PFSK-1 (cell line): ENCODE measurements around the gene ZDHHC4.

Experiments
- FOXP2 ChIP-seq: optimal IDR thresholded peaks from 2 replicates; pipeline ENCODE3; 2011; ENCODE audit warnings: borderline replicate concordance, control low read depth, inconsistent platforms; ENCODE audit not compliant: insufficient read depth; ENCODE audit errors: extremely low read length, extremely low read depth
- POLR2AphosphoS5 ChIP-seq: IDR thresholded peaks from 2 replicates; pipeline ENCODE4 v1.6.1; 2012; ENCODE audit warnings: low read depth, mild to moderate bottlenecking, control low read depth, low read length, moderate library complexity
- REST ChIP-seq, 2 experiments: IDR thresholded peaks; 2 replicates each; pipeline versions ENCODE4 v1.6.1 to v1.8.0; 2011 to 2012; ENCODE audit warnings: low read depth in 2 of 2, low read length in 2 of 2, control low read depth in 1 of 2, inconsistent platforms in 1 of 2, mild to moderate bottlenecking in 1 of 2, moderate library complexity in 1 of 2; ENCODE audit not compliant: insufficient read depth in 1 of 2
- SIN3A ChIP-seq: IDR thresholded peaks from 2 replicates; pipeline ENCODE4 v1.6.1; 2012; ENCODE audit warnings: mild to moderate bottlenecking, low read length, moderate library complexity, borderline replicate concordance; ENCODE audit not compliant: insufficient read depth
- TAF1 ChIP-seq: IDR thresholded peaks from 2 replicates; pipeline ENCODE4 v1.6.1; 2012; ENCODE audit warnings: low read length, control low read depth, borderline replicate concordance; ENCODE audit not compliant: insufficient read depth

The ZDHHC4 gene

DNA sequence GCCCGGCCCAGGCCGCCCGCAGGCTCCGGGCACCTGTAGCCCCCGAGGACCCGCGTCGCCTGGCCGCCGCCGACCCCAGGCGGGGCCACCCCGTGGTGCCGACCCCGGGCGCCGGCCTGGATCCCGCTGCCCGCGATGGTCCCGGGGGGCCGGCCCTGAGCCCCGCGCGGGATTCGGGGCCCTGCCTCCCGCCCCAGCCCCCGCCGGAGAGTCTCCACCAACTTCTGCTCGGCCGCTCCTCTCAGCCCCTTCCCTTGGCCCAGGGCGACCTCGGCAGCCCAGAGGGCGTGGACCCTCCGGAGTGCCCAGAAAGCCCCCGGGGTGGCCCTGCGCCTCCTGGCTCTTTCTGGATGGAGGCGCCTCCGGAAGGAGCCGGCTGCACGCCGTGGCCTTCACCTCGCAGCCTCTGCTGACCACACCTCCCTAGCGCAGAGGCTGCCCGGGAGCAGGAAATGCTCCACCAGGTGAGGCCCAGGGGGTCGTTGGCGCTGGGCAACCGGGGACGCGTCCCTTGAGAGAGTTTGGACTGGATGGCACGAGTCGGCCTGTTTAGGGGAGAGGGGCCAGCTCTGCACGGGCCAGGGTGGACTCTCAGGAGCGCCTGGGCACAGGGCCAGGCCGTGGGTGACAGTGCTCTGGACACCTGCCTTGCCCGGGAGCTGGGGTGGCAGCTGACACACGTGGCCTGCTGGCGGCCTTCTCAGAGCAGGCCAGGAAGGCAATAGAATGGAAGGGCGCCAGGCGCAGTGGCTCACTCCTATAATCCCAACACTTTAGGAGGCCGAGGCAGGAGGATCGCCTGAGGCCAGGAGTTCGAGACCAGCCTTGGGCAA, 38.7 kb downstream of the ZDHHC4 start:
- TF ChIP-seq POLR2AphosphoS5 (no peak), TAF1 (no peak), SIN3A (no peak), REST (IDR thresholded peaks at IDR 0.05; ENCODE audit: insufficient read depth in 1 of 2, low read depth in 2 of 2, low read length in 2 of 2) (no peak), FOXP2 (no peak)

DNA sequence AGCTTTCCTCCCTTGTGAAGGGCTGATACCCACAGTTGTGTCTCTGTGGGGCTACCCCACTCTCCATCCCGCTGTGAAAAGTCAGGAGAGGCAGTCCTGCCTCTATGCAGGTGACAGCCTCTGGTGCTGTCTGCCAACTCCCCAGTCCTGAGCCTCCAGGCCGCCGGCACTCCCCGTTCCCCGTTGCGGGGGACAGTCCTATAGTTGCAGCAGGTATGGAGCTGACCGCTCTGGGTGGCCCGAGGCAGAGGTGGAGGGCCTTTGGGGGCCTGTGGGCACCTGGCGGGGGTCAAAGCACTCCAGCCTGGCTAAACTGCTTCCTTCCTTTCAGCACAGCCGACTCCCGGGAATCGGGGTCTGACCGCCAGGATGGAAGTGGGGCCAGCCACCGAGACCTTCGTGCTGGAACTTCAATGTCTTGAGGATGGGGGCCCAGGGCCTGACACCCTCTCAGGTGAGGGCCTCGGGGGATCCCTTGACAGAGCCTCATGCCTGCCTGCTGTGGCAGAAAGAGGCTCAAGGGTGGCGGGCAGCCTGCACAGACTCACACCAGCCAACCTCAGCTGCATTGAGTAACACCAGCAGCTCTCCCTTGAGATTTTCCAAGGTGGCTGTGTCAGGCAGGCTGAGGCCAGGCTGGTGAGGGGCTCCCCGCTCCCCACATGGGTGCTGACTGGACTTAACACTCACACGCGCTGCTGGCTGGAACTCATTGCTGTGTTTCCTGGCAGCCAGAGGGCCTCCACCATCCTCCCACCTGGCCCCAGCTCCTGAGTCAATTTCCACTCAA, 39.8 kb downstream of the ZDHHC4 start:
- no peak for TF ChIP-seq FOXP2

GRCh38 chr7:6618621-6619020, 41.4 kb downstream of the ZDHHC4 start:
- no peak for TF ChIP-seq POLR2AphosphoS5
- TF ChIP-seq TAF1 = no peak
- TF ChIP-seq FOXP2 = no peak
- TF ChIP-seq SIN3A = no peak
- TF ChIP-seq REST (IDR thresholded peaks at IDR 0.05; ENCODE audit: insufficient read depth in 1 of 2, low read depth in 2 of 2, low read length in 2 of 2) = no peak

GRCh38 chr7:6619961-6620360, 42.7 kb downstream of the ZDHHC4 start:
- no peak for TF ChIP-seq FOXP2
- no peak for TF ChIP-seq POLR2AphosphoS5
- no peak for TF ChIP-seq REST (IDR thresholded peaks at IDR 0.05; ENCODE audit: insufficient read depth in 1 of 2, low read depth in 2 of 2, low read length in 2 of 2)
- no peak for TF ChIP-seq SIN3A
- no peak for TF ChIP-seq TAF1

DNA sequence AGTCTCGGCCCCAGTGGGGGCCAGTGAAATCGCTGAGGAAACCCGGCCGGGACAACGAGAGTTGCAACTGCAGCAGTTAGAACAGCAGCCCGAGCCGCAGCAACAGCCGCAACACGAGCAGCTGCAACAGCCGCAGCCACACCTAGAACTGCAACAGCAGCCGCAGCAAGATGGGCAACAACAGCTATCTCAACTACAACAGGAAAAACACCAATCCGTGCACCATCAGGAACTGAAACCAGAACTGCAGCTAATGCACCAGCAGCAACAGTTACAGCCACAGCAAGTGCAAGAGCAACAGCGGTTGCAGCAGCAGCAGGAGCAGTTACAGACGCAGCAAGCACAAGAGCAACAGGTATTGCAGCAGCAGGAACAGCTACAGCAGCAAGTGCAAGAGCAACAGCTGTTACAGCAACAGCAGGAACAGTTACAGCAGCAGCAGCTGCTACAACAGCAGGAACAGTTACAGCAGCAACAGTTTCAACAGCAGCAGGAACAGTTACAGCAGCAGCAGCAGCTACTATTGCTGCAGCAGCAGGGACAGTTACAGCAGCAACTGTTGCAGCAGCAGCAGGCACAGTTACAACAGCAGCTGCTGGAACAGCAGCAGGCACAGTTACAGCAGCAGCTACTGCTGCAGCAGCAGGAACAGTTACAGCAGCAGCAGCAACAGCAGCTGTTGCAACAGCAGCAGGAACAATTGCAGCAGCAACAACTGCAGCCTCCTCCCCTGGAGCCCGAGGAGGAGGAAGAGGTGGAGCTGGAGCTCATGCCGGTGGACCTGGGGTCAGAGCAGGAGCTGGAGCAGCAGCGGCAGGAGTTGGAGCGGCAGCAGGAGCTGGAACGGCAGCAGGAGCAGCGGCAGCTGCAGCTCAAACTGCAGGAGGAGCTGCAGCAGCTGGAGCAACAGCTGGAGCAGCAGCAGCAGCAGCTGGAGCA, 44.2 kb downstream of the ZDHHC4 start:
- TF ChIP-seq TAF1 (no peak), FOXP2 (peak; percentile 74)
